Heart right ventricle (tissue), 16 donors: Measurements from ENCODE around the gene PLSCR5. TPM values are rescaled to one million over a fixed set of nuclear protein-coding genes. Genes with fewer than 3 reads are reported as not detected.

Source experiments
- ATAC-seq, 8 donors: fragments of 200-7000 bp; cut with Tn5 transposase; one replicate each; pipeline ENCODE4 v1.9.1; 2020; ENCODE audit warnings: mild to moderate bottlenecking in 8 of 8, moderate library complexity in 8 of 8, moderate number of reproducible peaks in 1 of 8
- DNase-seq, 2 donors: peaks; one replicate each; pipeline ENCODE4 v3.0.0-alpha.2; 2020
- H3K27ac ChIP-seq, 10 donors: fragments of 200-600 bp; sonication (generic) in 2 of 10; one replicate each; pipeline versions ENCODE4 v1.5.0 to v1.8.0; 2020 to 2022; ENCODE audit warnings: mild to moderate bottlenecking in 3 of 10
- H3K27me3 ChIP-seq, 7 donors: fragments of 200-600 bp; one replicate each; pipeline ENCODE4 v1.8.0; 2021 to 2022; ENCODE audit warnings: mild to moderate bottlenecking in 2 of 7
- H3K36me3 ChIP-seq, 9 donors: fragments of 200-600 bp; sonication (generic) in 1 of 9; one replicate each; pipeline versions ENCODE4 v1.5.0 to v1.8.0; 2020 to 2022; ENCODE audit warnings: mild to moderate bottlenecking in 2 of 9
- H3K4me1 ChIP-seq, 9 donors: fragments of 200-600 bp; sonication (generic) in 1 of 9; one replicate each; pipeline versions ENCODE4 v1.5.0 to v1.8.0; 2020 to 2022; ENCODE audit warnings: mild to moderate bottlenecking in 4 of 9
- H3K4me3 ChIP-seq, 10 donors: fragments of 200-600 bp; sonication (generic) in 2 of 10; one replicate each; pipeline versions ENCODE4 v1.5.0 to v1.8.0; 2020 to 2022; ENCODE audit warnings: mild to moderate bottlenecking in 7 of 10, moderate library complexity in 2 of 10
- H3K9me3 ChIP-seq, 11 donors: fragments of 200-600 bp in 10 of 11; sonication (generic) in 2 of 11; one replicate each; pipeline versions ENCODE4 v1.5.0 to v1.8.0; 2013 to 2022; ENCODE audit warnings: mild to moderate bottlenecking in 2 of 11, control low read depth in 1 of 11, moderate library complexity in 1 of 11
- CTCF ChIP-seq, 9 donors: fragments of 200-600 bp; sonication (generic) in 2 of 9; IDR thresholded peaks; one replicate each; pipeline versions ENCODE4 v1.5.0 to v1.8.0; 2021 to 2022; ENCODE audit warnings: antibody characterized with exemption in 9 of 9, mild to moderate bottlenecking in 5 of 9, moderate library complexity in 1 of 9
- WGBS, 2 donors: extraction: QIAGEN DNeasy Blood & Tissue Kit; methylation state at CpG; one replicate each; pipeline ENCODE4 v1.1.7; 2013; ENCODE audit warnings: inconsistent platforms in 1 of 2; 5-methylcytosine and 5-hydroxymethylcytosine counted together
- intact Hi-C, 10 donors: fragments of 100-400 bp; cut with DNase I; formaldehyde crosslinking; loops; one replicate each; pipeline versions ENCODE4 v1.11.1 to v1.14.2; 2022
- polyA plus RNA-seq, 2 donors: library from polyadenylated mRNA; stranded (reverse); fragments of 200-250 nt; gene quantifications; one replicate each; pipeline ENCODE4 v1.2.3, GENCODE V29; 2013
- total RNA-seq, 10 donors: library from RNA; stranded (reverse); fragmentation: NEBNext Ultra II Directional in 3 of 10; extraction: Animal tissue kit (Norgen Biotek cat#: 25700) in 3 of 10; gene quantifications; one replicate each; pipeline versions ENCODE4 v1.2.1 to v1.2.4, GENCODE V29; 2021 to 2023
- donor health status: Arrhythmogenic right ventricular cardiomyopathy.
- donor health status: ischemic (EF 13 %, LVEDD 7.1; RV severe dilation, severe dysfunction).
- donor health status: healthy with polysubstance abuse.
- donor health status: DM: no; HTN: yes; CAD: no.
- donor health status: DM: no; HTN: no; CAD: no.
- donor health status: ischemic (EF 25% LVEDD 6.9; RV normal size, moderate dysfunction).
- donor health status: ischemic (EF 25% LVEDD 5.7; RV mildly dilated, moderate dysfunction).
- donor health status: healthy.
- donor health status: DM: yes; HTN: yes; CAD: no.
- donor health status: Ischemic cardiomyopathy.
- donor health status: ischemic (EF 35%, LVEDD 5.7; RV mildly dilated, moderate dysfunction).
- donor health status: nonischemic (EF 11% LVEDD 7.7; RV severe dilation, severe dysfunction).
- donor health status: DM: yes; HTN: yes; CAD: no.
- donor health status: PGD.
- donor health status: ischemic (EF 29% LVEDD 5.4; RV normal size, mild dysfunction).
- donor health status: nonischemic (EF 23%, LVEDD 6.1; RV moderate dilation, normal function).

PLSCR5 gene
- total and polyA plus RNA-seq, 12 donors: not detected

DNA sequence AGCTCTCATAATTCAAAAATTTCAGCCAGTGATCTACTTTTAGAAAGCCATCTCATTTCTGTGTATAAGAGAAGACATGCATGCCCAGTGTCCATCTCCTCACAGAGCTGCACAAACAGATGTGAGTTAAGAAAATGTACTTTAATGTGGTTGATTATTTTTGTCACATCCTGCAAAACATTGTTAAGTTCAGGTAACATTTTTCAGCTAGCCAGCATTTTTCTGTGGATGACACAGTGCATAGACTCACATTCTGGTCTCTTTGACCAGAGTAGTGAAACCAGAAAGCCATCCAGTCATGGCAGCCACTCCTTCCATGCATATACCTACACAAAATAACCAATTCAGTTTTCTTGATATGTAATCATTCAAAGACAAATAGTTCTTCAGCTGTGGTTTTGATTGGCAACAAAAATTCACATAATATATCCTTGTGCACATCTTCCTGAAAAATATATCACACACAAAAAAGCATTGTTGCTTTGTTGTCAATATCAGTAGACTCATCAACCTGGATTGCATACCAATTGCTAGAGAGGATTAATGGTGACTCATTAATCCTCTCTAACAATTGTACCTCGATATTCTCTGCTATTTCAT lies 58.7 kb downstream of the PLSCR5 start:
- Histone ChIP-seq H3K4me3 (no peak overlapping the region), H3K27me3 (no peaks in the 10 kb centered on the region), H3K9me3 (no peaks in the 10 kb centered on the region), H3K4me1 (peaks cover 0 to 40% (median 13%) of the 10 kb centered on the region in 9 donors), H3K27ac (no peak overlapping the region), H3K36me3 (no peaks in the 10 kb centered on the region)
- ATAC-seq (no peak), DNase-seq (no peak)
- WGBS, 2 donors: 87% methylated on average over 1 of the region's 1 CpG
- intact Hi-C loops: loop anchor here in 2 of 10 donors (10.0 kb wide), 2 partner anchors 82 to 382 kb away; partner anchors contain the start of genes PLOD2 (in 1 of the 2) and PLSCR2 (in 1 of the 2)
- TF ChIP-seq CTCF (IDR thresholded peaks at IDR 0.05): no peak

DNA sequence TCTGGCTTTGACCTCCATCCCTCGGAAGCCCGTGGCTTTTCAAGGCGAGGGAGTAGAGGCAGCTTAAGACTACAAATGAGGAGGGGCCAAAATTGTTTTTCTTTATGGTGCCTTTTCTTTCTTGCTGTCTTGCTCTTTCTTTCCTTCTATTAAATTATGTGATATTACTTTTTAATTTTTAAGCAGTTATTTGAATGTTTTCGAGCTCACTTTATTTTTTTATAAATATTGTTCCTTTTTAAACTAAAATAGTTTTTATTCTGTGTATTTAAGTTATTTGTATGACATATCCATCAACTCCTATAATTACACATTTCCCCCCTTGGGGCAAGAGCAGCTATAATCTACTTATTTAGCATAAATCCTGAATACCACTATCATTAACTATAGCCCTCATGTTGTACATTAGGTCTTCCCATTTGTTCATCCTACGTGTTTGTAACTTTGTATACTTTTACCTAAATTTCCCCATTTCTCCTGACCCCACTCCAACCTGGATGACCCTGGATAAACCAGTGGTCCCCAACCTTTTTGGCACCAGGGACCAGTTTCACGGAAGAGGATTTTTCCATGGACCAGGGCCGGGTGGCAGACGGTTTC lies 60.1 kb downstream of the PLSCR5 start:
- DNase-seq (no peak), ATAC-seq (no peak)
- Histone ChIP-seq H3K9me3 (no peaks in the 10 kb centered on the region), H3K27me3 (no peaks in the 10 kb centered on the region), H3K27ac (peak overlapping the region; percentile 91 to 99 (median 96)), H3K36me3 (peaks cover 0 to 5% (median 0%) of the 10 kb centered on the region in 9 donors), H3K4me3 (peak overlapping the region; percentile 43 to 90 (median 76)), H3K4me1 (peaks cover 0 to 41% (median 25%) of the 10 kb centered on the region in 9 donors)
- 54 to 55% methylated on average over 8 of the region's 8 CpGs for WGBS, 2 donors
- peak in 2 of 9 donors; percentile 23 to 25 for TF ChIP-seq CTCF (IDR thresholded peaks at IDR 0.05)
- intact Hi-C loops: loop anchor here in 3 of 10 donors (2.0 to 10.0 kb wide), 4 partner anchors 38 to 380 kb away; partner anchors contain the start of genes PLOD2 (in 1 of the 3) and PLSCR2 (in 1 of the 3)

DNA sequence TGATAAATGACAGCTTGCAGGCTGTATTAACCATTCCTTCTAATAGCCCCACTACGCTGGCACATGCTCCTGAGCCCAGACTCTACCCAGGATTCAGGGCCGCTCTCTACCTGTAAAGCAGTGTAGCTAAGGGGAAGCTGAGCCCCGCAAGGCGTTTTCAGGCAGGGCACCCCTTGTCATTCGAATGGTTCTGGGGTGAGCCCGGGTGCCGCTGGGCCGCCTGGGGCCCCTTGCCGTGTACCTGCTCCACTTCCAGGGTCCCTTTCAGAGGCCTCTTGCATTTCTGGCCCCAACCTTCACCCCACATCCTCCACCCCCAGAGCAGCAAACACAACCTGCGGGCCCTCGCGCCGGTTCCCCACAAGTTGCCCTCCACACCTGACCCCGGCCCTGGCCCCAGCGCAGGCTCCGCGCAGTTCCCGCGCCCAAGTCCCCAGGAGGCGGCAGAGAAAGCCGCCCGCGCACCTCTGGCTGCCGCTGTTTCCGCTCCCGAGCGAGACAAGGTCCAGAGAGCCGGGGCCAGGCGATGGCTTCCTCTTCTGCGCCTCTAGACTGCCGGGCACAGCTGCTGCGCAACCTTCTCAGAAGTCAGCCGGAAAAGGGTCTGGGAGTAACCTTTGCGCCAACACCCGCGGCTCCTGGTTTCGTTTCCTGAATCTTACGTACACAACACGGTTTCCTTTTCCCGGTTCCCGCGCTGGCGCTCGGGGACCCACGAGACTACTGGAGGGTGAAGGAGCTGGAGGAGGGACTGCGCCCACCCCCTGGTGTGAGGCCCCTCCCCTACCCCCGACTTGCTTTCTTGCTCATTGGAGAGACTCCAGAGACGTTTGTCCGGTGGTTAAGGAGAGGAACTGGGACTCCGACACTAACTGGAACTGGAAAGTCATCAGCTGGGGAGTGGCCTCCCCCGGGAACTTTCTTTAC lies 60.9 kb downstream of the PLSCR5 start, which contains the start of gene PLSCR1:
TSS of gene PLSCR1 (minus strand) at position 606 of the 927 bp plus-strand sequence. CDS start 8,055 bp downstream, outside the sequence.
- no peak for TF ChIP-seq CTCF (IDR thresholded peaks at IDR 0.05)
- Histone ChIP-seq H3K4me3 (peak within 1 kb of the TSS; percentile 43 to 90 (median 76)), H3K36me3 (peaks cover 0 to 10% (median 0%) of the 10 kb centered on the region in 9 donors), H3K4me1 (peaks cover 0 to 45% (median 32%) of the 10 kb centered on the region in 9 donors), H3K9me3 (no peaks in the 10 kb centered on the region), H3K27ac (peak within 1 kb of the TSS; percentile 91 to 99 (median 96)), H3K27me3 (no peaks in the 10 kb centered on the region)
- ATAC-seq (peak; percentile 93 to 97 (median 96)), DNase-seq (peak; percentile 90 to 96)
- intact Hi-C loops: loop anchor here in 3 of 10 donors (2.0 to 10.0 kb wide), 4 partner anchors 37 to 379 kb away; partner anchors contain the start of genes PLOD2 (in 1 of the 3) and PLSCR2 (in 1 of the 3)
- 1% methylated on average over 51 of the region's 51 CpGs for WGBS, 2 donors
